ENCODE results near the gene TCF7L1.
A peak's percentile ranks its signal among the peaks of the same experiment; 100 is the strongest.

TCF7L1 gene

DNA sequence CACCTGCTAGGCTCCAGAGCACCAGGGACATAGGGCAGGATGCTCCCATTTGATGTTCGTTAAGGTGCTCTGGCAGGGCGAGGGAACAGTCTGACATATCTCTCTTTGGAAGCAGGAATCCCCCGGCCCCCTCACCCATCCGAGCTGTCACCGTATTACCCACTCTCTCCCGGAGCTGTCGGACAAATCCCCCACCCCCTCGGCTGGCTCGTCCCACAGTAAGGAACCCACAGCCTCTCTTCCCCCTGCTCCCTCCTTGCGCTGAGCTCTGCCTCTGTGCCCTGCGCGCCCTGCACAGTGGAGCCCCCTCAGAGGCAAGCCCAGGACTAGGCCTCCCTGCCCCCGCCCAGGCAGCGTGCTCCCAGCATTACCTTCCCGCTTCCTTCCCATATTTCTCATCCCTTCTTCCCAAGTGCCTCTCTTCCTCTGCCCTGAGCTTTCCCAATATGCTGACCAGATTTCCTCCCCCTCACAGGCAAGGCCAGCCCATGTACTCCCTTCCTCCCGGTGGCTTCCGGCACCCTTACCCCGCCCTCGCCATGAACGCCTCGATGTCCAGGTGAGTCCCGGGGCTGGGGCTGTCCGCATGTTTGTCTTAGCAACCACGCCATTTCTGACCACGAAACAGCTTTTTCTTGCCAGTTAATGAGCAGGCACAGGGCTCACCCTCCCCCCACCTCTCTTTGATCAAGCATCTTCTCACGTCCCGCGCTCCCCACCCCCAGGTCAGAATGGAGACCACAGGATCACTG lies 170.8 kb downstream of the TCF7L1 start:
- no peaks in the 10 kb centered on the region for H3K36me3 ChIP-seq (ENCODE audit: insufficient read depth, low read length)
- no peak overlapping the region for H3K27ac ChIP-seq (ENCODE audit: low read depth, low read length, poor library complexity, severe bottlenecking)
- H3K79me2 ChIP-seq (ENCODE audit: insufficient read depth, low read length) = no peaks in the 10 kb centered on the region
- H3K4me2 ChIP-seq (ENCODE audit: low read length) = no peak overlapping the region
- TF ChIP-seq EZH2 (IDR thresholded peaks at IDR 0.05; ENCODE audit: borderline replicate concordance, low read length) = no peak
- TF ChIP-seq, protein P1, sequence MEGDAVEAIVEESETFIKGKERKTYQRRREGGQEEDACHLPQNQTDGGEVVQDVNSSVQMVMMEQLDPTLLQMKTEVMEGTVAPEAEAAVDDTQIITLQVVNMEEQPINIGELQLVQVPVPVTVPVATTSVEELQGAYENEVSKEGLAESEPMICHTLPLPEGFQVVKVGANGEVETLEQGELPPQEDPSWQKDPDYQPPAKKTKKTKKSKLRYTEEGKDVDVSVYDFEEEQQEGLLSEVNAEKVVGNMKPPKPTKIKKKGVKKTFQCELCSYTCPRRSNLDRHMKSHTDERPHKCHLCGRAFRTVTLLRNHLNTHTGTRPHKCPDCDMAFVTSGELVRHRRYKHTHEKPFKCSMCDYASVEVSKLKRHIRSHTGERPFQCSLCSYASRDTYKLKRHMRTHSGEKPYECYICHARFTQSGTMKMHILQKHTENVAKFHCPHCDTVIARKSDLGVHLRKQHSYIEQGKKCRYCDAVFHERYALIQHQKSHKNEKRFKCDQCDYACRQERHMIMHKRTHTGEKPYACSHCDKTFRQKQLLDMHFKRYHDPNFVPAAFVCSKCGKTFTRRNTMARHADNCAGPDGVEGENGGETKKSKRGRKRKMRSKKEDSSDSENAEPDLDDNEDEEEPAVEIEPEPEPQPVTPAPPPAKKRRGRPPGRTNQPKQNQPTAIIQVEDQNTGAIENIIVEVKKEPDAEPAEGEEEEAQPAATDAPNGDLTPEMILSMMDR (IDR thresholded peaks at IDR 0.05; ENCODE audit: low read length) = no peak
- no peaks in the 10 kb centered on the region for H4K20me1 ChIP-seq (ENCODE audit: insufficient read depth, low read length)
- H3K4me1 ChIP-seq (ENCODE audit: insufficient read depth, low read length, severe bottlenecking) = peaks cover 5% of the 10 kb centered on the region
- H3K9ac ChIP-seq (ENCODE audit: low read length) = no peak overlapping the region
- no peak overlapping the region for H2AFZ ChIP-seq (ENCODE audit: low read length)
- no peak overlapping the region for H3K4me3 ChIP-seq (ENCODE audit: low read depth, low read length, poor library complexity, severe bottlenecking)
- no peaks in the 10 kb centered on the region for H3K27me3 ChIP-seq (ENCODE audit: insufficient read depth, low read length)
- H3F3A ChIP-seq (ENCODE audit: insufficient read depth, low read length) = no peaks in the 10 kb centered on the region
- no peaks in the 10 kb centered on the region for H3K9me3 ChIP-seq (ENCODE audit: low read length)
- H3K9me2 ChIP-seq (ENCODE audit: low read depth, low read length) = no peaks in the 10 kb centered on the region

DNA sequence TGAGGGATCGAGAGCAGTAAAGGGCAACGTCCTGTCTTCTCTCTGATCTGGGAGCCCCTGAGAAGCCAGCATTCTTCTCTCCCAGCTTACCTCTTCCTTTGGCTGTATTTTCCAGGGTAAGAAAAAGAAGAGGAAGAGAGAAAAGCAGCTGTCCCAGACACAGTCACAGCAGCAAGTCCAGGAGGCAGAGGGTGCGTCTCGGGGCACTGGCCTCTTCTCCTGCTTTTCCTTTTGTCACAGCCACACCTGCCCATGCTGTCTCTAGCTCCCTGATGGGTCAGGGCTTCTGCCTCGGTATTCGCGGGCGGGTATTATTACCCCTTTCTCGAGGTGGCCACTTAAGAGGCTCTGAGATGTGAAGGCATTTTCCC lies 174.3 kb downstream of the TCF7L1 start:
- peaks cover 11% of the 10 kb centered on the region for H3K4me1 ChIP-seq (ENCODE audit: insufficient read depth, low read length, severe bottlenecking)
- no peaks in the 10 kb centered on the region for H3K9me2 ChIP-seq (ENCODE audit: low read depth, low read length)
- H3K4me3 ChIP-seq (ENCODE audit: low read depth, low read length, poor library complexity, severe bottlenecking) = peak overlapping the region; percentile 20
- H3K9ac ChIP-seq (ENCODE audit: low read length) = no peak overlapping the region; the same call in 1 of the 2 replicates
- H4K20me1 ChIP-seq (ENCODE audit: insufficient read depth, low read length) = no peaks in the 10 kb centered on the region
- H3K9me3 ChIP-seq (ENCODE audit: low read length) = no peaks in the 10 kb centered on the region
- peaks cover 3% of the 10 kb centered on the region; the same call in 1 of the 2 replicates for H3K27me3 ChIP-seq (ENCODE audit: insufficient read depth, low read length)
- no peaks in the 10 kb centered on the region for H3K79me2 ChIP-seq (ENCODE audit: insufficient read depth, low read length)
- H3K27ac ChIP-seq (ENCODE audit: low read depth, low read length, poor library complexity, severe bottlenecking) = no peak overlapping the region
- no peaks in the 10 kb centered on the region for H3F3A ChIP-seq (ENCODE audit: insufficient read depth, low read length)
- no peak overlapping the region for H2AFZ ChIP-seq (ENCODE audit: low read length)
- no peak for TF ChIP-seq EZH2 (IDR thresholded peaks at IDR 0.05; ENCODE audit: borderline replicate concordance, low read length)
- TF ChIP-seq, protein P1 (IDR thresholded peaks at IDR 0.05; ENCODE audit: low read length) = no peak
- H3K36me3 ChIP-seq (ENCODE audit: insufficient read depth, low read length) = no peaks in the 10 kb centered on the region
- peak overlapping the region; percentile 47 for H3K4me2 ChIP-seq (ENCODE audit: low read length)

- H3K4me2 ChIP-seq (ENCODE audit: low read length) = no peak overlapping the region
- peaks cover 11% of the 10 kb centered on the region for H3K4me1 ChIP-seq (ENCODE audit: insufficient read depth, low read length, severe bottlenecking)
Measured at GRCh38 chr2:85308201-85308600, 175.0 kb downstream of the TCF7L1 start.

More at GRCh38 chr2:85308201-85308600, 175.0 kb downstream of the TCF7L1 start:
- Histone ChIP-seq H3K27ac (ENCODE audit: low read depth, low read length, poor library complexity, severe bottlenecking) (no peak overlapping the region), H3K4me3 (ENCODE audit: low read depth, low read length, poor library complexity, severe bottlenecking) (no peak overlapping the region), H4K20me1 (ENCODE audit: insufficient read depth, low read length) (no peaks in the 10 kb centered on the region), H3K79me2 (ENCODE audit: insufficient read depth, low read length) (no peaks in the 10 kb centered on the region), H3K9ac (ENCODE audit: low read length) (no peak overlapping the region), H3K9me2 (ENCODE audit: low read depth, low read length) (no peaks in the 10 kb centered on the region), H3K27me3 (ENCODE audit: insufficient read depth, low read length) (peaks cover 3% of the 10 kb centered on the region; the same call in 1 of the 2 replicates), H3K36me3 (ENCODE audit: insufficient read depth, low read length) (no peaks in the 10 kb centered on the region), H3K9me3 (ENCODE audit: low read length) (no peaks in the 10 kb centered on the region), H3F3A (ENCODE audit: insufficient read depth, low read length) (no peaks in the 10 kb centered on the region), H2AFZ (ENCODE audit: low read length) (no peak overlapping the region)
- TF ChIP-seq EZH2 (IDR thresholded peaks at IDR 0.05; ENCODE audit: borderline replicate concordance, low read length) = no peak
- TF ChIP-seq, protein P1 (IDR thresholded peaks at IDR 0.05; ENCODE audit: low read length) = no peak

Measured in OCI-LY1 (cell line).